ENCODE measurements around the gene VIT.

Gene VIT

GRCh38 chr2:36805635-36806224 lies 109.2 kb downstream of the VIT start:
- DNase-seq (ENCODE audit: insufficient read length, low spot score) (no peak), FAIRE-seq (no peak)
- no peak for TF ChIP-seq POLR2AphosphoS5 (IDR thresholded peaks at IDR 0.05; ENCODE audit: low read depth, low read length)
- no peak for TF ChIP-seq POU2F2 (IDR thresholded peaks at IDR 0.05; ENCODE audit: low read depth, low read length)
- TF ChIP-seq PAX5 (IDR thresholded peaks at IDR 0.05; ENCODE audit: insufficient read depth, low read length, severe bottlenecking) = no peak
- TF ChIP-seq TAF1 (IDR thresholded peaks at IDR 0.05; ENCODE audit: low read depth, low read length) = no peak
- no peak for TF ChIP-seq POLR2A (IDR thresholded peaks at IDR 0.05; ENCODE audit: low read depth, low read length)
- no peak for TF ChIP-seq SPI1 (IDR thresholded peaks at IDR 0.05; ENCODE audit: low read depth, low read length)

- FAIRE-seq (no peak), DNase-seq (ENCODE audit: insufficient read length, low spot score) (no peak)
- TF ChIP-seq POLR2A (IDR thresholded peaks at IDR 0.05; ENCODE audit: low read depth, low read length) = no peak
- TF ChIP-seq POLR2AphosphoS5 (IDR thresholded peaks at IDR 0.05; ENCODE audit: low read depth, low read length) = no peak
- TF ChIP-seq PAX5 (IDR thresholded peaks at IDR 0.05; ENCODE audit: insufficient read depth, low read length, severe bottlenecking) = no peak
- no peak for TF ChIP-seq SPI1 (IDR thresholded peaks at IDR 0.05; ENCODE audit: low read depth, low read length)
- no peak for TF ChIP-seq TAF1 (IDR thresholded peaks at IDR 0.05; ENCODE audit: low read depth, low read length)
- TF ChIP-seq POU2F2 (IDR thresholded peaks at IDR 0.05; ENCODE audit: low read depth, low read length) = no peak
Measured at GRCh38 chr2:36807223-36807886, 110.8 kb downstream of the VIT start.

DNA sequence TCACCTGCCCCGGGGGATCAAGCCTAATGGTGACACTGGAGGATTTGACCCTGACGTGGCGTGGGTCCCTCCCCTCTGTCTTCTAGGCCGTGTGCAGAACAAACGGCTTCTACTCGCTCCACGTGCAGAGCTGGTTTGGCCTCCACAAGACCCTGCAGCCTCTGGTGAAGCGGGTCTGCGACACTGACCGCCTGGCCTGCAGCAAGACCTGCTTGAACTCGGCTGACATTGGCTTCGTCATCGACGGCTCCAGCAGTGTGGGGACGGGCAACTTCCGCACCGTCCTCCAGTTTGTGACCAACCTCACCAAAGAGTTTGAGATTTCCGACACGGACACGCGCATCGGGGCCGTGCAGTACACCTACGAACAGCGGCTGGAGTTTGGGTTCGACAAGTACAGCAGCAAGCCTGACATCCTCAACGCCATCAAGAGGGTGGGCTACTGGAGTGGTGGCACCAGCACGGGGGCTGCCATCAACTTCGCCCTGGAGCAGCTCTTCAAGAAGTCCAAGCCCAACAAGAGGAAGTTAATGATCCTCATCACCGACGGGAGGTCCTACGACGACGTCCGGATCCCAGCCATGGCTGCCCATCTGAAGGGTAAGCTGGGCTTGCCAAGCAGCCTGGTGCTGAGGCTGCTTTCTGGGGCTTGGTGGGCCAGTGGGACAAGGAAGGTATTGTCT lies 112.0 kb downstream of the VIT start:
- TF ChIP-seq POLR2AphosphoS5 (IDR thresholded peaks at IDR 0.05; ENCODE audit: low read depth, low read length) (no peak), TAF1 (IDR thresholded peaks at IDR 0.05; ENCODE audit: low read depth, low read length) (no peak), SPI1 (IDR thresholded peaks at IDR 0.05; ENCODE audit: low read depth, low read length) (no peak)
- no peak for DNase-seq (ENCODE audit: insufficient read length, low spot score)
- FAIRE-seq = no peak

GRCh38 chr2:36809069-36809445 lies 112.5 kb downstream of the VIT start:
- TF ChIP-seq TAF1 (IDR thresholded peaks at IDR 0.05; ENCODE audit: low read depth, low read length) (no peak), POLR2A (IDR thresholded peaks at IDR 0.05; ENCODE audit: low read depth, low read length) (no peak), POLR2AphosphoS5 (IDR thresholded peaks at IDR 0.05; ENCODE audit: low read depth, low read length) (no peak), SPI1 (IDR thresholded peaks at IDR 0.05; ENCODE audit: low read depth, low read length) (no peak), PAX5 (IDR thresholded peaks at IDR 0.05; ENCODE audit: insufficient read depth, low read length, severe bottlenecking) (no peak)
- no peak for FAIRE-seq
- DNase-seq (ENCODE audit: insufficient read length, low spot score) = no peak

- FAIRE-seq (no peak), DNase-seq (ENCODE audit: insufficient read length, low spot score) (no peak)
- TF ChIP-seq POU2F2 (IDR thresholded peaks at IDR 0.05; ENCODE audit: low read depth, low read length) = no peak
- no peak for TF ChIP-seq POLR2A (IDR thresholded peaks at IDR 0.05; ENCODE audit: low read depth, low read length)
- TF ChIP-seq TAF1 (IDR thresholded peaks at IDR 0.05; ENCODE audit: low read depth, low read length) = no peak
- no peak for TF ChIP-seq SPI1 (IDR thresholded peaks at IDR 0.05; ENCODE audit: low read depth, low read length)
- no peak for TF ChIP-seq POLR2AphosphoS5 (IDR thresholded peaks at IDR 0.05; ENCODE audit: low read depth, low read length)
- no peak for TF ChIP-seq PAX5 (IDR thresholded peaks at IDR 0.05; ENCODE audit: insufficient read depth, low read length, severe bottlenecking)
Measured at GRCh38 chr2:36811071-36811470, 114.6 kb downstream of the VIT start.

DNA sequence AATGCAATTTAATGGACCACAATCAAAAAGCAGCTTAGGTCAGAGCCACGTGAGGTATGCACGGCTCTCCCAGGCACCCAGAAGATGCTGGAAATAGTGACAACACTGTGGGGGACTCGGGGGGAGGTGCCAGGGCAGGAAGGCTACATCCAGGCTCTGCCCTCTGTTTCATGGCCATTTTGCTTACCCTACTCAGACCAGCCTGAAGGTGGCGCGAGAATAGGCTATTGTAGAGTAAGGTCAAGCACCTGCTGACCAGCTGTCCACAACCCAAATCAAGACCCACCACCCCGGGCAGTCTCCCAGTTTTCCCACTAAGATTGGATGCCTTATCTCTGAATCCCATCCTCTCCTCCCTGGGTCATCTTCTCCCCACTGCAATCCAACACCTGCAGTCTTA lies 115.7 kb downstream of the VIT start:
- no peak for FAIRE-seq

GRCh38 chr2:36818542-36818941 lies 122.0 kb downstream of the VIT start:
- FAIRE-seq (no peak), DNase-seq (ENCODE audit: insufficient read length, low spot score) (no peak)
- TF ChIP-seq POU2F2 (IDR thresholded peaks at IDR 0.05; ENCODE audit: low read depth, low read length) (no peak), POLR2A (IDR thresholded peaks at IDR 0.05; ENCODE audit: low read depth, low read length) (no peak), TAF1 (IDR thresholded peaks at IDR 0.05; ENCODE audit: low read depth, low read length) (no peak), POLR2AphosphoS5 (IDR thresholded peaks at IDR 0.05; ENCODE audit: low read depth, low read length) (no peak), SPI1 (IDR thresholded peaks at IDR 0.05; ENCODE audit: low read depth, low read length) (no peak), PAX5 (IDR thresholded peaks at IDR 0.05; ENCODE audit: insufficient read depth, low read length, severe bottlenecking) (no peak)

More for the DNA sequence above, 115.7 kb downstream of the VIT start:
- TF ChIP-seq PAX5 (IDR thresholded peaks at IDR 0.05; ENCODE audit: insufficient read depth, low read length, severe bottlenecking) = no peak
- no peak for TF ChIP-seq POLR2A (IDR thresholded peaks at IDR 0.05; ENCODE audit: low read depth, low read length)
- no peak for TF ChIP-seq TAF1 (IDR thresholded peaks at IDR 0.05; ENCODE audit: low read depth, low read length)
- TF ChIP-seq POLR2AphosphoS5 (IDR thresholded peaks at IDR 0.05; ENCODE audit: low read depth, low read length) = no peak
- TF ChIP-seq SPI1 (IDR thresholded peaks at IDR 0.05; ENCODE audit: low read depth, low read length) = no peak
- no peak for TF ChIP-seq POU2F2 (IDR thresholded peaks at IDR 0.05; ENCODE audit: low read depth, low read length)
- no peak for DNase-seq (ENCODE audit: insufficient read length, low spot score)

DNA sequence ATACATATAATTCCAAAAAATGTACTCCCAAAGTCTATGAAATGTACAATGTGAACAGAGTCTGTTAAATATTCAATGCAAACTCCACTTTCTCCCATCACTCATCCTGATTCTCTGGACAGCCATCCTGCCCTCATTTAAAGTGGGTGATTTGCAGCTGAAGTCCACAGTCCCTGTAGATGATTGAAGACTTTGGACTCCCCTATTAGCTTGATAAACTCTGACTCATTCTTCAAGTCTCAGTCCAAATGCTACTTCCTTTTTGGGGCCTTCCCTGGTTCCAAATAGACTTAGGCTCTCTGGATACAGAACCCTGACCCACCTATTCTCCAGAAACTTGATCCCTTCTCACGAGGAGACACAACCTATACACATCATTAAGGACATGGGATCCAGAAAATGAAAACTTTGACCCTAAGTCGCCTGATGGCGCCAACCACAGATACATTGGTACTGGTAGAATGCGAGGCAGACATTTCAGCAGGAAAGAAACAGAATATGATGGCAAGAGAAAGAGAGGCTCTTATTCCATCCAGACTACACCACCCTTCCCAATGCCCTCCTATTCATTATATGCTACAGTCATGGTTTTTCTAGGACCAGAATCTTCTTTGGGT lies 122.7 kb downstream of the VIT start:
- TF ChIP-seq TAF1 (IDR thresholded peaks at IDR 0.05; ENCODE audit: low read depth, low read length) (no peak), POLR2A (IDR thresholded peaks at IDR 0.05; ENCODE audit: low read depth, low read length) (no peak), SPI1 (IDR thresholded peaks at IDR 0.05; ENCODE audit: low read depth, low read length) (no peak), POU2F2 (IDR thresholded peaks at IDR 0.05; ENCODE audit: low read depth, low read length) (no peak), POLR2AphosphoS5 (IDR thresholded peaks at IDR 0.05; ENCODE audit: low read depth, low read length) (no peak), PAX5 (IDR thresholded peaks at IDR 0.05; ENCODE audit: insufficient read depth, low read length, severe bottlenecking) (no peak)
- FAIRE-seq (no peak), DNase-seq (ENCODE audit: insufficient read length, low spot score) (no peak)

DNA sequence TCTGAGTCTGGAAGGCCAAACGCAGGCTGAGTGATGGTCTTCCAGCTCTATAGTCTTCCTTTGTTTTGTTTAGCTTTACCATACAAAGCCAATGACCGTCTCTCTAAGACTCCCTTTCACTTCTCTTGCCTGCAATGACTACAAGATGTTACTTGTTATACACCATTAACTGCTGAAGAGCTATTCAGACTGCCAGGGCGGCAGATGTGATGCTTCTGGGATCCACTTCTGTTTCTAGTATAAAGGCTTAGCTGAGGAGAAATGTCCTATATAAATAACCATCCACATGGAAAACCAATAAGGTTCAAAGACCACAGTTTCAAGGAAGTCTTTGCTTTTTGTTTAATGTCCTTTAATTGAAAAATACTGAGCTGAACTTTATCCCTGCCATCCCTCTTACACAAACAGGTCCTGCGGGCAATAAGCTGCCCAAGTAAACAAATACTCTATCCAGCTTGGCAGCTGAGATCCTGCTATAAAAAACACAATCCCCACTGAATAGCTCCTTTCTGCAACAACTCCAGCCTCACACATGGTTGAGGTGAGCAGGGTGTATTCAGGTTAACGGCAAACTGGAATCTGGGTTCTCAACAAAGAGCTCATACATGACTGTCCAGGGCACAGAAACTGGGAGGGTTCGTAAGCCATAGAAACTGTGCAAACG lies 124.6 kb downstream of the VIT start:
- FAIRE-seq (no peak), DNase-seq (ENCODE audit: insufficient read length, low spot score) (no peak)

More for the DNA sequence above, 124.6 kb downstream of the VIT start:
- no peak for TF ChIP-seq POU2F2 (IDR thresholded peaks at IDR 0.05; ENCODE audit: low read depth, low read length)
- no peak for TF ChIP-seq TAF1 (IDR thresholded peaks at IDR 0.05; ENCODE audit: low read depth, low read length)
- TF ChIP-seq POLR2AphosphoS5 (IDR thresholded peaks at IDR 0.05; ENCODE audit: low read depth, low read length) = no peak
- no peak for TF ChIP-seq SPI1 (IDR thresholded peaks at IDR 0.05; ENCODE audit: low read depth, low read length)
- TF ChIP-seq PAX5 (IDR thresholded peaks at IDR 0.05; ENCODE audit: insufficient read depth, low read length, severe bottlenecking) = no peak
- TF ChIP-seq POLR2A (IDR thresholded peaks at IDR 0.05; ENCODE audit: low read depth, low read length) = no peak

Measured in GM12891 (cell line).